Panc1 (cell line): Measurements from ENCODE around the gene ZNF74. TPM values are rescaled to one million over a fixed set of nuclear protein-coding genes. Genes with fewer than 3 reads are reported as not detected.

Source experiments
- ATAC-seq: fragments of 200-7000 bp; cut with Tn5 transposase; 2 replicates; pipeline ENCODE4 v1.9.1; 2020; ENCODE audit warnings: mild to moderate bottlenecking, moderate library complexity
- BruUV-seq: library from RNA; stranded (reverse); fragments of 400-500 nt; replicated peaks from 2 replicates; lab custom pipeline; 2021; lab: Mats Ljungman, UMichigan
- CTCF ChIA-PET: fragments of 300-600 bp; sonication (Branson Sonifier 250); formaldehyde crosslinking; loops from one replicate; lab custom pipeline; 2022; ENCODE audit warnings: antibody characterized with exemption; lab: Charles Lee
- POLR2A ChIA-PET: fragments of 300-600 bp; sonication (Branson Sonifier 250); formaldehyde crosslinking; loops from one replicate; lab custom pipeline; 2022; ENCODE audit warnings: antibody characterized with exemption; lab: Charles Lee
- DNase-seq: peaks from one replicate; pipeline ENCODE4 v3.0.0-alpha.2; 2010; ENCODE audit warnings: low read depth, low spot score
- H3K27ac ChIP-seq: 2 replicates; pipeline ENCODE4 v1.5.1; 2011; ENCODE audit warnings: mild to moderate bottlenecking, low read length, inconsistent platforms
- H3K27me3 ChIP-seq: fragments of 200-500 bp; sonication (Bioruptor generic); 2 replicates; pipeline ENCODE4 v1.6.0; 2014; ENCODE audit warnings: low read length, inconsistent platforms; ENCODE audit not compliant: control insufficient read depth, insufficient read depth
- H3K36me3 ChIP-seq: fragments of 200-500 bp; sonication (Bioruptor generic); 2 replicates; pipeline ENCODE4 v1.5.1; 2014; ENCODE audit warnings: inconsistent platforms, mild to moderate bottlenecking, low read length, moderate library complexity; ENCODE audit not compliant: control insufficient read depth, insufficient read depth
- H3K4me1 ChIP-seq: 2 replicates; pipeline ENCODE4 v1.5.1; 2011; ENCODE audit warnings: inconsistent platforms, mild to moderate bottlenecking, low read length, moderate library complexity; ENCODE audit not compliant: control insufficient read depth, insufficient read depth
- H3K4me3 ChIP-seq, 2 experiments: 2 replicates each; pipeline ENCODE4 v1.5.1; 2011 to 2012; ENCODE audit warnings: low read depth in 2 of 2, low read length in 2 of 2, mild to moderate bottlenecking in 2 of 2, inconsistent platforms in 1 of 2, moderate library complexity in 1 of 2
- H3K9me3 ChIP-seq: fragments of 200-500 bp; sonication (Bioruptor generic); 2 replicates; pipeline ENCODE4 v1.5.1; 2014; ENCODE audit warnings: low read depth, mild to moderate bottlenecking, inconsistent platforms, low read length, moderate library complexity; ENCODE audit not compliant: control insufficient read depth, insufficient read depth
- CTCF ChIP-seq: fragments of 450-650 bp; IDR thresholded peaks from 2 replicates; pipeline ENCODE4 v1.5.1; 2017; ENCODE audit warnings: mild to moderate bottlenecking
- POLR2AphosphoS5 ChIP-seq: IDR thresholded peaks from 2 replicates; pipeline ENCODE4 v1.6.1; 2012; ENCODE audit warnings: mild to moderate bottlenecking, low read depth, low read length, moderate library complexity
- SIN3A ChIP-seq: IDR thresholded peaks from 2 replicates; pipeline ENCODE4 v1.6.1; 2012; ENCODE audit warnings: low read depth, mild to moderate bottlenecking, low read length, moderate library complexity, borderline replicate concordance; ENCODE audit not compliant: insufficient read depth
- TCF7L2 ChIP-seq: IDR thresholded peaks from 2 replicates; pipeline ENCODE4 v1.6.1; 2011; ENCODE audit warnings: mild to moderate bottlenecking, low read depth, low read length, inconsistent platforms
- in situ Hi-C: cut with HindIII; loops from 2 replicates; pipeline ENCODE4 v1.10.0; 2016; ENCODE audit warnings: low sequenced_read_pairs, low pct_unique_long_range_greater_than_20kb
- intact Hi-C: fragments of 100-400 bp; cut with micrococcal nuclease; formaldehyde crosslinking; loops from one replicate; pipeline ENCODE4 v1.10.0; 2022; ENCODE audit not compliant: unreplicated experiment
- total RNA-seq: library from RNA; stranded (reverse); gene quantifications from one replicate; pipeline ENCODE4 v1.2.1, GENCODE V29; 2021; ENCODE audit not compliant: unreplicated experiment
- TF ChIP-seq, protein P1 (sequence below), 2 experiments: IDR thresholded peaks; 2 replicates each; pipeline ENCODE4 v1.6.1; 2011 to 2012; ENCODE audit warnings: low read depth in 2 of 2, control low read depth in 1 of 2, low read length in 1 of 2, mild to moderate bottlenecking in 1 of 2, moderate library complexity in 1 of 2; ENCODE audit not compliant: insufficient read depth in 1 of 2

Gene ZNF74
- total RNA-seq, 1 experiment from 2014 or later, result 13.2 TPM

DNA sequence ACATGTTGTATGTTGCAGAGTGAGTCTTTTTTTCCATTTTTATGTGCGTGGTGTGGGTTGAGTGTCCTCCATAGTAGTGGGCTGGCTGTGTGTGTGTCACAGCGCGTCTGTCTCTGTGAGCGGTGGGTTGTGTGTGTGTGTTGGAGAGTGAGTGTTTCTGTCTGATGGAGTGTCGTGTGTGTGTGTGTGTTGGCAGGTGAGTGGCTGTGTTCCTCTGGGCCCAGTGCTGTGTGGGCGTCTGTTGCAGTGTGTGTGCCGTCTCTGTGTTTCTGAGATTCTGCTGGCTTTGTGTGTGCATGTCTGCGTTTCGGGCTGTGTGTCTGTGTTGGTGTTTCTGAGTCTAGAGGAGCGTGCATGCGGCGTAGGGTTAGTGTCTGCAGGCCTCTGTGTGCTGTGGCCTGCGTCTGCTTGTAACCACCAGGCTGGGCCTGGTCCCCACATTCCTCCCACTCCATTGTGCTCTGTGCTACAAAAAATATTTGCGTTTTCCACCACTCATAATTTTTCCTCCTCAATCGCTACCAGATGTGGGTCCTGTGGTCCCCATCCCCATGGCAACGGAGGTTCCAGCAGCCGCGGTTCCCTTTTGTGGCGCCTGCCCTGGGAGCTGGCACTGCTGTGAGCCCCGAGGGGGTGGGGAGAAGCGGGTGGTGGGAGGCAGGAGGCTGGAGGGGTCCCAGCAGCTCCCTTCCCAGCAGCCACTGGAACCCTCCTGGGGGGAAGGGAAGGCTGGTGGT lies 28.5 kb downstream of the ZNF74 start:
- Histone ChIP-seq H3K27ac (no peak overlapping the region), H3K4me1 (no peaks in the 10 kb centered on the region; the same call in 1 of the 2 replicates), H3K9me3 (no peaks in the 10 kb centered on the region), H3K27me3 (no peaks in the 10 kb centered on the region), H3K4me3 (no peak overlapping the region), H3K36me3 (no peaks in the 10 kb centered on the region)
- intact Hi-C loops (no loop called here), in situ Hi-C loops (no loop called here)
- no peak for TF ChIP-seq SIN3A
- no peak for TF ChIP-seq CTCF
- no peak for TF ChIP-seq POLR2AphosphoS5
- TF ChIP-seq TCF7L2, result no peak
- TF ChIP-seq, protein P1, sequence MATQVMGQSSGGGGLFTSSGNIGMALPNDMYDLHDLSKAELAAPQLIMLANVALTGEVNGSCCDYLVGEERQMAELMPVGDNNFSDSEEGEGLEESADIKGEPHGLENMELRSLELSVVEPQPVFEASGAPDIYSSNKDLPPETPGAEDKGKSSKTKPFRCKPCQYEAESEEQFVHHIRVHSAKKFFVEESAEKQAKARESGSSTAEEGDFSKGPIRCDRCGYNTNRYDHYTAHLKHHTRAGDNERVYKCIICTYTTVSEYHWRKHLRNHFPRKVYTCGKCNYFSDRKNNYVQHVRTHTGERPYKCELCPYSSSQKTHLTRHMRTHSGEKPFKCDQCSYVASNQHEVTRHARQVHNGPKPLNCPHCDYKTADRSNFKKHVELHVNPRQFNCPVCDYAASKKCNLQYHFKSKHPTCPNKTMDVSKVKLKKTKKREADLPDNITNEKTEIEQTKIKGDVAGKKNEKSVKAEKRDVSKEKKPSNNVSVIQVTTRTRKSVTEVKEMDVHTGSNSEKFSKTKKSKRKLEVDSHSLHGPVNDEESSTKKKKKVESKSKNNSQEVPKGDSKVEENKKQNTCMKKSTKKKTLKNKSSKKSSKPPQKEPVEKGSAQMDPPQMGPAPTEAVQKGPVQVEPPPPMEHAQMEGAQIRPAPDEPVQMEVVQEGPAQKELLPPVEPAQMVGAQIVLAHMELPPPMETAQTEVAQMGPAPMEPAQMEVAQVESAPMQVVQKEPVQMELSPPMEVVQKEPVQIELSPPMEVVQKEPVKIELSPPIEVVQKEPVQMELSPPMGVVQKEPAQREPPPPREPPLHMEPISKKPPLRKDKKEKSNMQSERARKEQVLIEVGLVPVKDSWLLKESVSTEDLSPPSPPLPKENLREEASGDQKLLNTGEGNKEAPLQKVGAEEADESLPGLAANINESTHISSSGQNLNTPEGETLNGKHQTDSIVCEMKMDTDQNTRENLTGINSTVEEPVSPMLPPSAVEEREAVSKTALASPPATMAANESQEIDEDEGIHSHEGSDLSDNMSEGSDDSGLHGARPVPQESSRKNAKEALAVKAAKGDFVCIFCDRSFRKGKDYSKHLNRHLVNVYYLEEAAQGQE (IDR thresholded peaks at IDR 0.05; ENCODE audit: insufficient read depth in 1 of 2, low read depth in 2 of 2, low read length in 1 of 2), result no peak
- no peak for ATAC-seq
- no TSS peak for BruUV-seq
- POLR2A ChIA-PET, result interaction anchor here (0.7 kb wide), 1 partner anchor 29 kb away, joined by 5 read pairs; no protein-coding TSS in a partner anchor
- CTCF ChIA-PET, result no interaction called here
- DNase-seq, result no peak

DNA sequence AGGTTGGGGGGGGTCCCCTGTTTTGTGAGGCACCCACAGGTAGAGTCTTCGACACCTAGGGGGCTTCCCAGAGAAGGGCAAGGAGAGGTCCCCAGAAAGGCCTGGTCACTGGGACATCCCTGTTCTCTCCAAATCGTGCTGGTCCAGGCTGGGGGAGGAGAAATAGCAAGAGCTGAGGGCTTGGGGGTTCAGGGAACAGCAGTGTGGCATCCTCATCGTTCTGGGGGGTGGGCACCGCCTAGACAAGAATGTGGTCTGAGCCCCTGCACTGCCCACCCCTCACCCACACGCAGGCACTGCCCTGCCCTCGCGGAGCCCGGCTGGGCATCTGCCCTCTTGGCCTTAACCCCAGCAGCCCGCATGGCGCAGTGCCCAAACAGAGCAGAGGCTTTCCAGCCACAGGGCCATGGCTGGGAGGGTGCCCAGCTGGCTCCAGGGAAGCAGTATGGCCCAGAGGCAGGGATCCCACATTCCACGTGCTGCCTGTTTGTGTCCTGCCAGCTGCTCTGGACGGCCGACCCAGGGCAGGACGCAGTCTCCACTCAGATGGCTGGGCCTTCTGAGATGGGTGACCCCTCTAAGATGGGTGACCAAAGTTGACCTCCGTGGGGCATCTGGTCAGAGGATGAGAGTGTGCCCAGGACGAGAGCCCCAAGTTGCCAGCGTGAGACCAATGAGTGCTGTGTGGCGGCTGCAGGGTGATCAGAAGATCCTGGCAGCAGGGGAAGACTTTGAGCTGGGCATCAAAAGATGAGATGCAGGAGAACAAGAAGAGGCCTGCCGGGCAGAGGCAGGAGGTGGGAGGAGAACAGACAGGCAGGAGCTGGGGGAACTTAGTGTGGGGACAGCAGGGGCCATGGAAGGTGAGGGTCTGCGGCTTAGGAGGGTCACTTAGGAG lies 29.3 kb downstream of the ZNF74 start:
- Histone ChIP-seq H3K36me3 (no peaks in the 10 kb centered on the region), H3K4me3 (no peak overlapping the region), H3K27ac (no peak overlapping the region), H3K9me3 (no peaks in the 10 kb centered on the region), H3K27me3 (no peaks in the 10 kb centered on the region), H3K4me1 (no peaks in the 10 kb centered on the region; the same call in 1 of the 2 replicates)
- in situ Hi-C loops (no loop called here), intact Hi-C loops (no loop called here)
- ATAC-seq (no peak), DNase-seq (no peak)
- ChIA-PET CTCF (no interaction called here), POLR2A (interaction anchor here (0.7 kb wide), 1 partner anchor 30 kb away, joined by 5 read pairs; no protein-coding TSS in a partner anchor)
- BruUV-seq, result no TSS peak
- TF ChIP-seq CTCF (no peak), SIN3A (no peak), TCF7L2 (no peak), POLR2AphosphoS5 (no peak)
- TF ChIP-seq, protein P1 (IDR thresholded peaks at IDR 0.05; ENCODE audit: insufficient read depth in 1 of 2, low read depth in 2 of 2, low read length in 1 of 2), result no peak
